HTR-8/SVneo (cell line): Measurements from ENCODE around the gene ARHGAP23.

ENCODE experiments used
- DNase-seq: peaks from one replicate; pipeline ENCODE4 v3.0.0; 2011; ENCODE audit warnings: low spot score, mixed read lengths; ENCODE audit not compliant: insufficient read length
- FAIRE-seq: peaks from 2 replicates; lab custom pipeline; 2011; peaks lifted over from hg19 to GRCh38; lab: Jason Lieb, UNC

Gene ARHGAP23

GRCh38 chr17:38542286-38542685 is 114.0 kb downstream of the ARHGAP23 start:
- FAIRE-seq = no peak

GRCh38 chr17:38543403-38544174 is 115.3 kb downstream of the ARHGAP23 start:
- no peak for DNase-seq
- no peak for FAIRE-seq

More at GRCh38 chr17:38542286-38542685, 114.0 kb downstream of the ARHGAP23 start:
- DNase-seq = no peak

- FAIRE-seq = no peak
Observed at GRCh38 chr17:38544175-38544838, 116.0 kb downstream of the ARHGAP23 start.

GRCh38 chr17:38544839-38545209 is 116.6 kb downstream of the ARHGAP23 start:
- DNase-seq = no peak
- no peak for FAIRE-seq

More at GRCh38 chr17:38544175-38544838, 116.0 kb downstream of the ARHGAP23 start:
- DNase-seq = no peak

- DNase-seq (no peak), FAIRE-seq (no peak)
Observed at GRCh38 chr17:38545531-38546225, 117.4 kb downstream of the ARHGAP23 start.

- FAIRE-seq = no peak
- DNase-seq = no peak
Observed at GRCh38 chr17:38546396-38546795, 118.1 kb downstream of the ARHGAP23 start.

- DNase-seq = no peak
- no peak for FAIRE-seq
Observed at GRCh38 chr17:38547444-38547843, 119.2 kb downstream of the ARHGAP23 start.

- DNase-seq = no peak
- no peak for FAIRE-seq
Observed at GRCh38 chr17:38549285-38549684, 121.0 kb downstream of the ARHGAP23 start.

GRCh38 chr17:38550661-38551060 is 122.4 kb downstream of the ARHGAP23 start:
- DNase-seq = no peak

GRCh38 chr17:38551121-38551520 is 122.9 kb downstream of the ARHGAP23 start:
- DNase-seq = no peak
- no peak for FAIRE-seq

More at GRCh38 chr17:38550661-38551060, 122.4 kb downstream of the ARHGAP23 start:
- no peak for FAIRE-seq

- FAIRE-seq (no peak), DNase-seq (no peak)
Observed at GRCh38 chr17:38552343-38552742, 124.1 kb downstream of the ARHGAP23 start.

GRCh38 chr17:38554430-38555350 is 126.4 kb downstream of the ARHGAP23 start:
- FAIRE-seq (no peak), DNase-seq (no peak)

- FAIRE-seq (no peak), DNase-seq (no peak)
Observed at GRCh38 chr17:38556239-38556638, 128.0 kb downstream of the ARHGAP23 start.

- DNase-seq = no peak
- FAIRE-seq = no peak
Observed at GRCh38 chr17:38557396-38557795, 129.1 kb downstream of the ARHGAP23 start.

- DNase-seq (peak; percentile 98), FAIRE-seq (no peak)
Observed at GRCh38 chr17:38557836-38558727, 129.8 kb downstream of the ARHGAP23 start.

- FAIRE-seq (no peak), DNase-seq (peak; percentile 37)
Observed at GRCh38 chr17:38558728-38559050, 130.4 kb downstream of the ARHGAP23 start.

GRCh38 chr17:38559051-38559879 is 131.0 kb downstream of the ARHGAP23 start:
- FAIRE-seq = no peak

GRCh38 chr17:38559880-38560230 is 131.6 kb downstream of the ARHGAP23 start:
- no peak for DNase-seq
- no peak for FAIRE-seq

More at GRCh38 chr17:38559051-38559879, 131.0 kb downstream of the ARHGAP23 start:
- peak; percentile 98 for DNase-seq
